ENCODE data around the gene SND1.

- no peak for TF ChIP-seq EZH2 (IDR thresholded peaks at IDR 0.05; ENCODE audit: low read length, missing control alignments)
- TF ChIP-seq, protein P1, sequence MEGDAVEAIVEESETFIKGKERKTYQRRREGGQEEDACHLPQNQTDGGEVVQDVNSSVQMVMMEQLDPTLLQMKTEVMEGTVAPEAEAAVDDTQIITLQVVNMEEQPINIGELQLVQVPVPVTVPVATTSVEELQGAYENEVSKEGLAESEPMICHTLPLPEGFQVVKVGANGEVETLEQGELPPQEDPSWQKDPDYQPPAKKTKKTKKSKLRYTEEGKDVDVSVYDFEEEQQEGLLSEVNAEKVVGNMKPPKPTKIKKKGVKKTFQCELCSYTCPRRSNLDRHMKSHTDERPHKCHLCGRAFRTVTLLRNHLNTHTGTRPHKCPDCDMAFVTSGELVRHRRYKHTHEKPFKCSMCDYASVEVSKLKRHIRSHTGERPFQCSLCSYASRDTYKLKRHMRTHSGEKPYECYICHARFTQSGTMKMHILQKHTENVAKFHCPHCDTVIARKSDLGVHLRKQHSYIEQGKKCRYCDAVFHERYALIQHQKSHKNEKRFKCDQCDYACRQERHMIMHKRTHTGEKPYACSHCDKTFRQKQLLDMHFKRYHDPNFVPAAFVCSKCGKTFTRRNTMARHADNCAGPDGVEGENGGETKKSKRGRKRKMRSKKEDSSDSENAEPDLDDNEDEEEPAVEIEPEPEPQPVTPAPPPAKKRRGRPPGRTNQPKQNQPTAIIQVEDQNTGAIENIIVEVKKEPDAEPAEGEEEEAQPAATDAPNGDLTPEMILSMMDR (conservative IDR thresholded peaks at IDR 0.05 in 1 of 2, IDR thresholded peaks at IDR 0.05 in 1 of 2; ENCODE audit: low read depth in 1 of 2, low read length in 2 of 2) = no peak
These were observed 192.2 kb downstream of the SND1 start for GRCh38 chr7:127844165-127844564.
